ENCODE data around the gene FRMD4A.

FRMD4A gene

GRCh38 chr10:14181567-14181936 is 149.2 kb downstream of the FRMD4A start:
- no peak for DNase-seq

DNA sequence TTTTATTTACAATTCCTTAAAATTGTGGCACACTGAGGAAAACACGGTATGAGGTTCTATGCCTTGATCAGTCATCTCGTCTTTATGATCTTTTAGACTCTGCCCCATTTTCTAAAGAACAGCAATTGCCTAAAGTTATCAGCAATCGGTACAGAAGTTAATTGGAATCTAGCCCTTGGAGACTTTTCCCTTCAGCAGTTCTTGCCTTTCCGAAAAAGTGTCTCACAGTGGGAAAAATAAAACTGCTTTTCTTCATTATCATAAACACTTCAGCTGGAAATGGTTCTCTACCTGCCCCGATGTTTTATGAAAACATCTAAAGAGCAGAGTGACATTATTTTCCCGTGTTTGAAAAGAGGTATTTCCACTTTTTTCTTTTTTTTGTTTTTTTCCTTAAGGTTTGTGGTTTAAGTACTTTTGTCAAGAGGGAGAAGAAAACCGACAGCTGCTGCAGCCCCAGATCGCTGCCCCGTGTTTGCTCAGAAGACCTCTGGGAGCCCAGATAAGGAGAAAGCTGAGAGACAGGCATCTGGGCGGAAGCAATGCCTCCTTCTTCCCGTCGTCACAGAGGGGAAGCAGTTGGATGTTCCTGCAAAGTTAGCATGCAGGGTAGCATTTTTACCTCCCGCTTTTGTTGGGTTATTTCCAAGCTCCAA is 149.7 kb downstream of the FRMD4A start:
- DNase-seq, result no peak

- no peak for DNase-seq
These were observed 151.5 kb downstream of the FRMD4A start for GRCh38 chr10:14179251-14179650.

- DNase-seq, result no peak
These were observed 156.8 kb downstream of the FRMD4A start for GRCh38 chr10:14173706-14174594.

- DNase-seq, result no peak
These were observed 157.4 kb downstream of the FRMD4A start for GRCh38 chr10:14173391-14173705.

DNA sequence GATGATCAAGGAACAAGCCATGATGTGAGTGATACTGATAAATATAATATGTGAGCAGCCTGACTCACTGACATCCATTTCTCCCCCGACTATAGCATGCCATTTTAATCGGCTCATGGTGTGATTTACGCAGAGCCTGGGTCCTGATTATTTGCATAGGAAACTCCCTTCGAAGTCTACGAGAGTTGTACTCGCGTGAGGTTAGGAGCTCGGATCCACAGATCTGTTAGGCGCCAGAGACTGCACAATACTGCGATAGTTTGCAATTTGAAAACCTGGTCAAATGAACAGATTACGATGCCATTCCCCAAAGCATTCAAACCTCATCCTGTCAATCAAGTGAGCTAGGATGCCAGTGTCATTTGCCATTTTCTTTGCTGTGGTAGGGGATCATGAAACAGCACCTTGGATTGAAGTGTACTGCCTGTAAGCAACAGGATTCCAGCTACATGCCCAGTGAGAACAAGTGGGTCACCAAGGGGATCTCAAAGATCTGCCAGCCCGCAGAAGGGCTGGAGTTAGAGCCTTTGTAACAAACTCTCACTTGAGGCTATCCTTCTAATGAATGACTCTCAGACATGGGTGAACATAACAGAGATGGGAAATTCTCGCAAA is 158.3 kb downstream of the FRMD4A start:
- no peak for DNase-seq

- DNase-seq, result no peak
These were observed 159.4 kb downstream of the FRMD4A start for GRCh38 chr10:14171336-14171735.

- DNase-seq, result no peak
These were observed 167.2 kb downstream of the FRMD4A start for GRCh38 chr10:14163377-14164086.

- DNase-seq, result no peak
These were observed 167.9 kb downstream of the FRMD4A start for GRCh38 chr10:14162629-14163344.

- no peak for DNase-seq
These were observed 168.7 kb downstream of the FRMD4A start for GRCh38 chr10:14162061-14162460.

DNA sequence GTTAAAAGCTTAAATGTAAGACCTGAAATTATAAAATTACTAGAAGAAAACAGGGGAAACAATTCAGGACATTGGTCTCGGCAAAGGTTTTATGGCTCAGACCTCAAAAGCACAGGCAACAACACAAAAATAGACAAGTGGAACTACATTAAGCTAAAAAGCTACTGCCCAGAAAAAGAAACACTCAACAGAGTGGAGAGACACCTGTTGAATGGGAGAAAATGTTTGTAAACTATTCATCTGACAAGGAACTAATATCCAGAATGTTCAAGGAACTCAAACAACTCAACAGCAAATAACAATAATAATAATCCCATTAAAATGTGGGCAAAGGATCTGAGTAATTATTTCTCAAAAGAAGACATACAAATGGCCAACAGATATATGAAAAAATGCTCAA is 170.4 kb downstream of the FRMD4A start:
- DNase-seq, result no peak

- no peak for DNase-seq
These were observed 172.1 kb downstream of the FRMD4A start for GRCh38 chr10:14158575-14158974.

DNA sequence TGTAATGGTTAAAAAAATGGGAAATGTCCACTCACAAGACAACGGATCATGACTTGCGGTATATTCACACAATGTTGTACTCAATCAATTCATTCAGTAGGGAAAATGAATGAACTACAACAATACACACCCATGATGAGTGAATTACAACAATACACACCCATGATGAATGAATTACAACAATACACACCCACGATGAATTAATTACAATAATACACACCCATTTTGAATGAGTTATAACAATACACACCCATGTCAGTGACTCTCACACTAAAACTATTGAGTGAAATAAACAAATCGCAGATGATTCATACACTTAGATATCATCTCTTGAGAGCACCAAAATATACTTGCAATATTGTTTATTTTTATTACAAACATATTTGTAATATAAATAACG is 174.6 kb downstream of the FRMD4A start:
- DNase-seq, result no peak

GRCh38 chr10:14153570-14154055 is 177.1 kb downstream of the FRMD4A start:
- no peak for DNase-seq

DNA sequence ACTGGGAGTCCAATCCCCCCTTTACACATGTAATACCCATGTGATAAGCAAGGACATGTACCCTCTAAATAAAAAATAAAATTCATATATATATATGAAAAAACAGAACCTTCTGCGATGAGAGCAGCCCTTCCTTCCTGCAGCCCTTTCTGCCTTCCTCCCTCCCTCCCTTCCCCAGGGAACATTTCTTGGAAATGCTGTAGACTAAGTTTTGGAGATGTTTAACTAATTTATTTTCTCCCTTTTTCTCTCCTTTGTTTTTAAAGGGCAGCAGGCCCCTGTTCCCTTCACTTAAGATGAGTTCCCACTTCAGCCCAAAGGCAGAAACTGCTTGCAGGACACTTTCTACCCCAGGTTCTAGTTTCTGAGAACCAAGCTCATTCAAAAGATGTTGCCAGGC is 179.2 kb downstream of the FRMD4A start:
- no peak for DNase-seq

GRCh38 chr10:14150526-14150925 is 180.2 kb downstream of the FRMD4A start:
- no peak for DNase-seq

GRCh38 chr10:14146501-14146900 is 184.2 kb downstream of the FRMD4A start:
- no peak for DNase-seq

- no peak for DNase-seq
These were observed 184.7 kb downstream of the FRMD4A start for GRCh38 chr10:14146025-14146424.

DNA sequence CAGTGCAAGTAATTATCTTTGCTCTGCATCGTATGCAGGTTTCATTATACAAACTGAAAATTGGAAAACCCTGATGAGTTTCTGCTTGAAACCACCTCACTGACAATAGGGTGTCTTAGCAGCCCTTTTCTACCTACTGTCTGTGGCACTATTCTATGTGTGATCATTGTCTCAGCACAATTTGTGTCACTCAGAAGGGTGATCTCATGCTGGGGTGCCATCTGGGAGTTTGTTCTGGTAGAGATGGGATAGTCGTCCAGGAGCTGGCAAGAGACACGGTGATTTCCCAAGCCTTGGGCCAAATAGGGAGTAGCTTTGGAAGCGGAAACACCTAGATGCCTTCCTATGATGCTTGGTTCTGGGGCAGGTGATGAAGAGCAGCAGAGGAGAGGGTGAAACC is 186.3 kb downstream of the FRMD4A start:
- no peak for DNase-seq

DNA sequence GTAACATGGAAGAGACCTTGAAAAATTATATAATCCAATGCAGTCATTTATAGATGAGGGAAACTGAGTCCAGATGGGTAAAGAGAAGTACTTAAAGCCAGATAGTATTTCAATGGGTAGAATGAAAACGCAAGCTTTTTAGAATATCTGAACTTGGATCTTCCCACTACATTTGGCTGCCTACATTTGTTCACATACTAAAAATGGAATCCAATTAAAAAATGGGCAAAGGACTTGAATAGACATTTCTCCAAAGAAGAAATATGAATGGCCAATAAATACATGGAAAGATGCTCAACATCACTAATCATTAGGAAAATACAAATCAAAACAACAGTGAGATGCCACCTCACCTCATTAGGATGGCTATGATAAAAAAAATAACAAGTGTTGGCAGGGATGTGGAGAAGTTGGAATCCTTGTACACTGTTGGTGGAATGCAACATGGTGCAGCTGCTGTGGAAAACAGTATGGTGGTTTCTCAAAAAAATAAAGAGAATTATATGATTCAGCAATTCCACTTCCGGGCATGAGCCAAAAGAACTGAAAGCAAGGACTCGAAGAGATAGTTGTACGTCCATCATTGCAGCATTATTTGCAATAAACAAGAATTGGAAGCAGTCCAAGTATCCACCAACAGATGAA is 188.0 kb downstream of the FRMD4A start:
- DNase-seq, result no peak

DNA sequence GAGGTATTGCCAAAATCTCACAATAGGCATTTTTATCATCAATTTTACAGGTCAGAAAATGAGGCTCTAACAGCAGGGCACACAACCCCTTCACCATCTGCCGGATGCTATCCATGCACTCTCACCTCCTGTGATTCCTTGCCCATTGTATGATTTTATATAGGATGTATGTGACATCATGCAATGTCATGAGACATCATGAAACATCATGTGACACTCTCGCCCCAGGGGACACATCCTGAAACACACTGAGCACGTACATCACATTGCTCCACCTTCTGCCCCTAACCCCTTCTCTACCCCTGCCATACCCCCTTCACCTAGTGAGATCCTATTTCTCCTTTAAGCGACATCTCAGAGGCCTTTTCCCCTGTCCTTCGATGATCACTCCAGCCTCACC is 189.4 kb downstream of the FRMD4A start:
- DNase-seq, result no peak

- no peak for DNase-seq
These were observed 193.3 kb downstream of the FRMD4A start for GRCh38 chr10:14137391-14137790.

Data from activated gamma-delta T cell treated with Interleukin-2 at 50 U/mL for 16 hours (primary cell).